Naive thymus-derived CD4-positive, alpha-beta T cell (primary cell): ENCODE measurements around the gene RUVBL2. TPM values are rescaled to one million over a fixed set of nuclear protein-coding genes. Genes with fewer than 3 reads are reported as not detected.
A peak's percentile ranks its signal among the peaks of the same experiment; 100 is the strongest.
"Not testable (repeated sequence)": the region's sequence is repeated elsewhere in the genome, so short reads cannot be mapped to it uniquely, and the experiment has no call there.

Experiments used
- ATAC-seq: fragments of 150-1000 bp; cut with Tn5 transposase; 2 replicates; pipeline ENCODE4 v1.10.0; 2021; ENCODE audit warnings: mild to moderate bottlenecking, moderate library complexity
- CTCF ChIA-PET: fragments of 350-600 bp; sonication (Branson Sonifier 250); formaldehyde crosslinking; loops from one replicate; lab custom pipeline; 2021; ENCODE audit warnings: antibody characterized with exemption; lab: Charles Lee
- POLR2A ChIA-PET: fragments of 350-600 bp; sonication (Branson Sonifier 250); formaldehyde crosslinking; loops from one replicate; lab custom pipeline; 2021; ENCODE audit warnings: antibody characterized with exemption, inconsistent platforms; lab: Charles Lee
- DNase-seq, 9 donors: peaks; one replicate each; pipeline versions ENCODE4 v3.0.0 to v3.0.0-alpha.2; 2020 to 2022; ENCODE audit warnings: mixed read lengths in 1 of 9
- H3K27ac ChIP-seq: one replicate; pipeline ENCODE4 v1.7.0; 2013; ENCODE audit warnings: mild to moderate bottlenecking, low read depth, low read length, moderate library complexity
- H3K27me3 ChIP-seq, 2 donors: one replicate each; pipeline ENCODE4 v1.7.0; 2013; ENCODE audit warnings: low read length in 2 of 2, mild to moderate bottlenecking in 2 of 2, moderate library complexity in 2 of 2; ENCODE audit not compliant: control insufficient read depth in 2 of 2, insufficient read depth in 2 of 2
- H3K36me3 ChIP-seq, 3 experiments: 1 replicate in 2 of 3; 2 replicates in 1 of 3; pipeline ENCODE4 v1.7.0; 2013; ENCODE audit warnings: low read length in 3 of 3, mild to moderate bottlenecking in 3 of 3, moderate library complexity in 1 of 3; ENCODE audit not compliant: insufficient read depth in 3 of 3, control insufficient read depth in 2 of 3
- H3K4me1 ChIP-seq, 2 donors: one replicate each; pipeline ENCODE4 v1.7.0; 2013; ENCODE audit warnings: low read length in 2 of 2, mild to moderate bottlenecking in 2 of 2, moderate library complexity in 1 of 2; ENCODE audit not compliant: control insufficient read depth in 2 of 2, insufficient read depth in 2 of 2
- H3K4me3 ChIP-seq: 2 replicates; pipeline ENCODE4 v1.7.0; 2013; ENCODE audit warnings: mild to moderate bottlenecking, low read length
- H3K9me3 ChIP-seq, 3 experiments: 1 replicate in 2 of 3; 2 replicates in 1 of 3; pipeline ENCODE4 v1.7.0; 2013; ENCODE audit warnings: low read length in 3 of 3; ENCODE audit not compliant: control insufficient read depth in 2 of 3
- H3K27ac Mint-ChIP-seq, 9 donors: one replicate each; pipeline ENCODE4 v1.8.0; 2020 to 2022; ENCODE audit warnings: mixed read lengths in 9 of 9, mild to moderate bottlenecking in 8 of 9, moderate library complexity in 5 of 9, inconsistent platforms in 2 of 9
- H3K27me3 Mint-ChIP-seq, 5 donors: one replicate each; pipeline ENCODE4 v1.8.0; 2021 to 2022; ENCODE audit warnings: mixed read lengths in 5 of 5, mild to moderate bottlenecking in 1 of 5
- H3K36me3 Mint-ChIP-seq, 5 donors: one replicate each; pipeline ENCODE4 v1.8.0; 2020 to 2022; ENCODE audit warnings: mixed read lengths in 5 of 5, mild to moderate bottlenecking in 3 of 5, inconsistent platforms in 1 of 5
- H3K4me1 Mint-ChIP-seq, 7 donors: one replicate each; pipeline ENCODE4 v1.8.0; 2020 to 2022; ENCODE audit warnings: mixed read lengths in 7 of 7, mild to moderate bottlenecking in 3 of 7, inconsistent platforms in 1 of 7
- H3K4me3 Mint-ChIP-seq, 10 donors: one replicate each; pipeline ENCODE4 v1.8.0; 2020 to 2022; ENCODE audit warnings: mild to moderate bottlenecking in 10 of 10, mixed read lengths in 10 of 10, moderate library complexity in 6 of 10, inconsistent platforms in 2 of 10
- H3K9me3 Mint-ChIP-seq, 11 donors: one replicate each; pipeline ENCODE4 v1.8.0; 2020 to 2022; ENCODE audit warnings: mixed read lengths in 11 of 11, mild to moderate bottlenecking in 4 of 11, inconsistent platforms in 1 of 11, moderate library complexity in 1 of 11
- intact Hi-C, 2 donors: fragments of 100-400 bp; cut with micrococcal nuclease; formaldehyde crosslinking; loops; one replicate each; pipeline ENCODE4 v1.15.1; 2023
- polyA plus RNA-seq, 2 donors: library from polyadenylated mRNA; unstranded; fragments of 300-500 nt; fragmentation: Illumina TruSeq; gene quantifications; one replicate each; pipeline ENCODE4 v1.2.3, GENCODE V29; 2021
- total RNA-seq, 6 experiments: library from RNA in 5 of 6; stranded (reverse) in 5 of 6; gene quantifications; 1 replicate in 5 of 6; 2 replicates in 1 of 6; pipeline ENCODE4 v1.2.3 and lab custom pipeline; 2021 to 2026

RUVBL2 gene
- total and polyA plus RNA-seq, 7 experiments from 2014 or later, result 23.4 to 94.0 (median 32.0) TPM

- peak within 1 kb of the TSS; percentile 60 to 95 (median 90) for H3K4me3 Mint-ChIP-seq
- peak within 1 kb of the TSS in 4 of 9 donors; percentile 25 to 45 (median 35) for H3K27ac Mint-ChIP-seq
- peak within 1 kb of the TSS; percentile 48 for H3K27ac ChIP-seq
Measured at GRCh38 chr19:49017041-49017665, 23.5 kb downstream of the RUVBL2 start, which contains the start of gene LHB. TSS of gene LHB (minus strand) at chr19:49017091. CDS start at chr19:49017081, 10 bp downstream.

GRCh38 chr19:49017666-49018351, 24.1 kb downstream of the RUVBL2 start:
- Mint-ChIP-seq H3K27ac (peak overlapping the region in 3 of 9 donors; percentile 28 to 45 (median 42)), H3K4me3 (peak overlapping the region; percentile 78 to 95 (median 90))

More at GRCh38 chr19:49017041-49017665, 23.5 kb downstream of the RUVBL2 start, which contains the start of gene LHB:
- H3K4me1 ChIP-seq, result peaks cover 0 to 4% of the 10 kb centered on the region in 2 donors
- no peaks in the 10 kb centered on the region for H3K9me3 ChIP-seq
- intact Hi-C loops, result loop anchor here in 1 of 2 donors (5.0 kb wide), 1 partner anchor 130 kb away; no protein-coding TSS in a partner anchor
- H3K9me3 Mint-ChIP-seq, result no peaks in the 10 kb centered on the region
- H3K4me3 ChIP-seq, result peak within 1 kb of the TSS; percentile 76
- H3K36me3 ChIP-seq, result peaks cover 0 to 16% (median 0%) of the 10 kb centered on the region in 3 experiments
- no peaks in the 10 kb centered on the region for H3K27me3 ChIP-seq
- H3K27me3 Mint-ChIP-seq, result peaks cover 0 to 22% (median 0%) of the 10 kb centered on the region in 5 donors
- CTCF ChIA-PET, result interaction anchor here (0.5 to 2.6 kb wide), 7 partner anchors 8 to 295 kb away, joined by 3 to 11 read pairs (median 4); no protein-coding TSS in a partner anchor
- DNase-seq (no peak), ATAC-seq (no peak)
- POLR2A ChIA-PET, result interaction anchor here (1.1 to 1.3 kb wide), 4 partner anchors 24 to 81 kb away, joined by 3 to 10 read pairs (median 4); partner anchors contain the start of genes GYS1 and RUVBL2
- peaks cover 0 to 6% (median 0%) of the 10 kb centered on the region in 5 donors for H3K36me3 Mint-ChIP-seq
- H3K4me1 Mint-ChIP-seq, result peaks cover 7 to 22% (median 18%) of the 10 kb centered on the region in 7 donors

GRCh38 chr19:49018388-49019241, 24.9 kb downstream of the RUVBL2 start:
- not testable (repeated sequence) for H3K36me3 Mint-ChIP-seq, ATAC-seq, H3K27me3 ChIP-seq, H3K9me3 ChIP-seq, H3K9me3 Mint-ChIP-seq, H3K4me1 ChIP-seq
- peak in 5 of 9 donors; percentile 23 to 36 (median 31) for DNase-seq
- Mint-ChIP-seq H3K4me3 (peak overlapping the region; percentile 78 to 95 (median 90)), H3K27ac (peak overlapping the region in 5 of 9 donors; percentile 36 to 81 (median 62)), H3K4me1 (peaks cover 7 to 22% (median 18%) of the 10 kb centered on the region in 7 donors), H3K27me3 (peaks cover 0 to 22% (median 0%) of the 10 kb centered on the region in 5 donors)
- POLR2A ChIA-PET, result interaction anchor here (1.1 to 1.3 kb wide), 4 partner anchors 25 to 79 kb away, joined by 3 to 10 read pairs (median 5); partner anchors contain the start of genes GYS1 and RUVBL2
- intact Hi-C loops, result loop anchor here (2.0 to 5.0 kb wide), 3 partner anchors 26 to 129 kb away; partner anchors contain the start of genes GYS1 (in 2 of the 2), RUVBL2 (in 2 of the 2) and CGB7 (in 1 of the 2)
- H3K27ac ChIP-seq, result peak overlapping the region; percentile 48
- H3K36me3 ChIP-seq, result peaks cover 0 to 13% (median 0%) of the 10 kb centered on the region in 3 experiments
- H3K4me3 ChIP-seq, result peak overlapping the region; percentile 76
- CTCF ChIA-PET, result interaction anchor here (0.6 to 2.6 kb wide), 7 partner anchors 9 to 415 kb away, joined by 3 to 11 read pairs (median 5); partner anchors contain the start of gene RUVBL2

More at GRCh38 chr19:49017666-49018351, 24.1 kb downstream of the RUVBL2 start:
- ChIA-PET POLR2A (interaction anchor here (1.1 to 1.3 kb wide), 4 partner anchors 24 to 80 kb away, joined by 3 to 10 read pairs (median 4); partner anchors contain the start of genes GYS1 and RUVBL2), CTCF (interaction anchor here (0.5 to 2.6 kb wide), 11 partner anchors 8 to 414 kb away, joined by 3 to 11 read pairs (median 4); partner anchors contain the start of gene RUVBL2)
- H3K4me1 Mint-ChIP-seq, result peaks cover 7 to 22% (median 18%) of the 10 kb centered on the region in 7 donors
- peak overlapping the region; percentile 48 for H3K27ac ChIP-seq
- no peaks in the 10 kb centered on the region for H3K9me3 ChIP-seq
- peaks cover 0 to 6% (median 0%) of the 10 kb centered on the region in 5 donors for H3K36me3 Mint-ChIP-seq
- no peaks in the 10 kb centered on the region for H3K9me3 Mint-ChIP-seq
- intact Hi-C loops, result loop anchor here (2.0 to 5.0 kb wide), 3 partner anchors 25 to 129 kb away; partner anchors contain the start of genes GYS1 (in 2 of the 2), RUVBL2 (in 2 of the 2) and CGB7 (in 1 of the 2)
- H3K36me3 ChIP-seq, result peaks cover 0 to 13% (median 0%) of the 10 kb centered on the region in 3 experiments
- H3K4me3 ChIP-seq, result peak overlapping the region; percentile 76
- no peaks in the 10 kb centered on the region for H3K27me3 ChIP-seq
- ATAC-seq, result peak; percentile 91
- peaks cover 0 to 4% of the 10 kb centered on the region in 2 donors for H3K4me1 ChIP-seq
- DNase-seq, result peak; percentile 49 to 71 (median 67)
- H3K27me3 Mint-ChIP-seq, result peaks cover 0 to 22% (median 0%) of the 10 kb centered on the region in 5 donors

- H3K4me1 ChIP-seq, result peaks cover 0 to 4% of the 10 kb centered on the region in 2 donors
- peak overlapping the region; percentile 76 for H3K4me3 ChIP-seq
- H3K27me3 ChIP-seq, result no peaks in the 10 kb centered on the region
- Mint-ChIP-seq H3K9me3 (no peaks in the 10 kb centered on the region), H3K4me3 (peak overlapping the region; percentile 78 to 95 (median 90)), H3K27ac (peak overlapping the region in 7 of 9 donors; percentile 36 to 81 (median 66)), H3K4me1 (peaks cover 7 to 22% (median 18%) of the 10 kb centered on the region in 7 donors), H3K27me3 (peaks cover 0 to 22% (median 0%) of the 10 kb centered on the region in 5 donors), H3K36me3 (peaks cover 0 to 1% (median 0%) of the 10 kb centered on the region in 5 donors)
- ATAC-seq, result peak; percentile 65
- DNase-seq, result peak; percentile 33 to 76 (median 55)
- H3K9me3 ChIP-seq, result no peaks in the 10 kb centered on the region
- no peak overlapping the region for H3K27ac ChIP-seq
- H3K36me3 ChIP-seq, result peaks cover 0 to 13% (median 0%) of the 10 kb centered on the region in 3 experiments
- intact Hi-C loops, result loop anchor here (2.0 to 5.0 kb wide), 3 partner anchors 27 to 128 kb away; partner anchors contain the start of genes GYS1 (in 2 of the 2), RUVBL2 (in 2 of the 2) and CGB7 (in 1 of the 2)
- ChIA-PET POLR2A (interaction anchor here (1.1 kb wide), 1 partner anchor 26 kb away, joined by 6 read pairs; the partner anchor contains the start of genes GYS1 and RUVBL2), CTCF (interaction anchor here (0.7 to 2.6 kb wide), 2 partner anchors 9 to 19 kb away, joined by 3 to 11 read pairs; no protein-coding TSS in a partner anchor)
Measured at GRCh38 chr19:49019242-49019932, 25.7 kb downstream of the RUVBL2 start.

GRCh38 chr19:49020342-49020741, 26.7 kb downstream of the RUVBL2 start:
- ATAC-seq (no peak), DNase-seq (no peak)
- Mint-ChIP-seq H3K9me3 (no peaks in the 10 kb centered on the region), H3K4me3 (peak overlapping the region in 5 of 10 donors; percentile 78 to 95 (median 89)), H3K27ac (peak overlapping the region in 1 of 9 donors; percentile 32), H3K27me3 (peaks cover 0 to 22% (median 0%) of the 10 kb centered on the region in 5 donors), H3K36me3 (no peaks in the 10 kb centered on the region), H3K4me1 (peaks cover 7 to 22% (median 18%) of the 10 kb centered on the region in 7 donors)
- H3K36me3 ChIP-seq, result peaks cover 0 to 6% (median 0%) of the 10 kb centered on the region in 3 experiments
- ChIA-PET CTCF (interaction anchor here (0.7 kb wide), 1 partner anchor 9 kb away, joined by 3 read pairs; no protein-coding TSS in a partner anchor), POLR2A (no interaction called here)
- peaks cover 0 to 4% of the 10 kb centered on the region in 2 donors for H3K4me1 ChIP-seq
- no peak overlapping the region for H3K4me3 ChIP-seq
- H3K27ac ChIP-seq, result no peak overlapping the region
- no peaks in the 10 kb centered on the region for H3K27me3 ChIP-seq
- intact Hi-C loops, result no loop called here
- no peaks in the 10 kb centered on the region for H3K9me3 ChIP-seq
